Activated CD4-positive, alpha-beta T cell treated with anti-CD3 and anti-CD28 coated beads, Interleukin-2, amount 50 U/mL, for 48 hours (primary cell): ENCODE data around the gene VNN1.
A peak's percentile ranks its signal among the peaks of the same experiment; 100 is the strongest.

Source experiments
- DNase-seq, 2 experiments: peaks; one replicate each; pipeline ENCODE4 v3.0.0-alpha.2; 2020

Gene VNN1

DNA sequence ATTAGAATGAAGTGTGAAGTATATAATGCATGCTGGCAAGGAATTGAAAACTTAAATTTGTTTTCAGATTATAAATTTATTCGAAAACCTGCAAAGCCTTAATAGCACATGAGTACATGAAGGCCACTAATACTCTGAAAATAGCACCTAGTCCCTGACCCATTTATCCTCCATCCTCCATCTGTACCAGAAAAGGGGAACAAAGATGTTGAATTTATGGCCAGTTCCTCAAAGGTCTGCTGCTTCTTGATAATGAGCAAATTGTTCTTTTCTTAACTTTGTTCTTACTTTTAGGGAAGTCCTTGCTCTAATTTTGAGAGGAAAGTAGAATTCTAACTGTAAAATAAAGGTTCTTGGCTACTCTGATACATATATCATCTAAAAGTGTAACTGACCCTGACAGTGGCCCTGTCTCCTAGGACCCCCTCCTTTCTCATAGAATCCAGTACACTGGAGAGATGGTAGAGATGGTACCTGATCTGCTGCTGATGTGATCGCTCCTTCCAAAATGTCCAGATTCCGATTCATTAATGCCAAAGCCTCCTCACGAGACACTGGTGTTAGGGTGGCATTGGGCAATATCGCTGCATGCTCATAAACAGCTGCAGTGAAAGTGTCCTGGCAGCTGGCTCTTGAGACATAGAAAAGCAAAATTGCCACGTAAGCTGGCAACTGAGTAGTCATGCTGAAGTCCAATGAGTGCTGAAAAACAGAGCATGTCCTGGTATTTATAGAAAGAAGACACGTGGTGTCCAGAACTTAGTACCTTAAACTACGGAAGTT, at the start of gene VNN1:
Gene VNN1 (minus strand): TSS at position 704 of the 783 bp plus-strand sequence. CDS start 20 bp downstream, at position 684.
- no peak for DNase-seq

DNA sequence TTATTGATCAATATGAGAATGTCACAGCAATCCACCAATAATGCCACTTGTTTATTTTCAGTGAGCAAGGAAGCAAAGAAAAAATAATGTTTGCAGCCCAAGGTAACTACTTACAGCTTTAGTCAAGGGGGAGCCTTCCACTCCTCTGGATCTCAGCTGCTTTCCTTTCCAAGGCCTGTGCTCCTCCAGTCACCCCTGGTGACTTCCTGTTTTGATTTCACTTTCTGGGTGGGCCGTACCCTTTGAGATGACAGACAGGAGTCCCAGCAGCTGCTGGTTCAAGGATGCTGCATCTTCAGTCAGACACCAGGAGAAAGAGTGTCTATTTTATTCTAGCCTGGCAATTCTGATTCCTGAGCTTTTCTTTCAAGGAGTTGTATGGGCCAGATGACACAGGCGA, 49.4 kb upstream of the VNN1 start:
- DNase-seq = peak; percentile 12 to 35

DNA sequence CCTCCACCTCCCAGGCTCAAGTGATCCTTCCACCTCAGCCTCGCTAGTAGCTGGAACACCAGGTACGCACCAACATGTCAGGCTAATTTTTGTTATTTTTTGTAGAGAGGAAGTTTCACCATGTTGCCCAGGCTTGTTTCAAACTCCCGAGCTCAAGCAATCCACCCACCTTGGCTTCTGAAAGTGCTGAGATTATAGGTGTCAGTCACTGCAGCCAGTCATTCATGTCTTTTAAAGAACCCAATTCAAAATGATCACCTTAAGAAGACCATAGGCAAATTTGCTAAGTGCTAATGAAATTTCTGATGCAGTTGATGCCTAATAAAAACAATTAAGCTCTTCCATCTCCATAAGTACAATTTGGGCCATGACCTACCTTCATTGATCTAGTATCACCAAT, 46.4 kb upstream of the VNN1 start:
- no peak for DNase-seq

- DNase-seq = no peak
Observed at GRCh38 chr6:132758689-132759088, 44.8 kb upstream of the VNN1 start.

GRCh38 chr6:132752255-132752654, 38.4 kb upstream of the VNN1 start:
- no peak for DNase-seq

- DNase-seq = no peak
Observed at GRCh38 chr6:132751828-132752227, 38.0 kb upstream of the VNN1 start.

DNA sequence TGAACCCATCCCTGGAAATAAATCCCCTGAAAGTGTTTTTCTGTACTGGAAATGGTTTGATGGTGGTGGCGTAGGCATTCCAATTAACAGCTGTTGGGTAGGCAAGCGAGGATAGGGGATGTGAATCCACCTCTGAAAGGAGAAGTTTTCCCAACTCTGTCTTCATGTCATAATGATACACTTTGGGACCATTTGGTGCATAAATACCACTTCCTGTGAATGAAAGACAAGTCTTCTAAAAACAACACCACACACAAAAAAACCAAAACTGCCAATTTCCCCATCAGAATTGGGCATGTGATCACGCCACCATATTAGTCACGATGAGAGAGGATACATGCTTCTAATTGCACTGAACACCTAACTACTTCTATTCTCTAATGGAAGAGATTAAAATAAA, 37.5 kb upstream of the VNN1 start:
- DNase-seq = no peak

DNA sequence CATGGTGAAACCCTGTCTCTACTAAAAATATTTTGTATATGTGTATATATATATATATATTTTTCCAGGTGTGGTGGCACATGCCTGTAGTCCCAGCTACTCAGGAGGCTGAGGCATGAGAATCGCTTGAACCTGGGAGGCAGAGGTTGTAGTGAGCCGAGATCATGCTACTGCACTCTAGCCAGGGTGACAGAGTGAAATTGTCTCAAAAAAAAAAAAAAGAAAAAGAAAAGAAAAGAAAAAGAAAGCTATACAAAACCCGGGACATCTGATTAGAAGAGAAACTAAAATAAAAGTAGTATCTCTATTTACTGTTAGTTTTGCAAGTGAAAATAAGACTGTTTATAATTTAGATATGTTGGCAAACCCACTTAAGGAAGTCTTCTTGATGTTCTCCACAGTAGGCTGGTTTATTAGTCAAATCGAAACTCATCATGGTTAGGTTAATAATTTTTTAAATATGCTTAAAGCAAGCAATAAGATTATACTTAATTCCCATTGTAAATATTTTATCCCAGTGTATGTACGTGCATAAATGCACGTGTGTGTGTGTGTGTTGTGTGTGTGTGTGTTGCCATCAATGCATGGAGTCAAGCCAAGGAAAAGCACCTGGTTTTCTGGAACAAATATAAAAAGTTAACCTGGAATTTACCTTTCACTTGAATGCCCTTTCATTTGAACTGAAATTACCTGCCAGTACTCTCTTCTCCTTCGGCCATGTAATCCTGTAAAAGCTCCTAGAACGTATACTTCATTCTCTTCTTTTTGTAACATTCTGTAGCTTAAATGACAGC, 36.8 kb upstream of the VNN1 start:
- DNase-seq = no peak

- no peak for DNase-seq
Observed at GRCh38 chr6:132749111-132749510, 35.3 kb upstream of the VNN1 start.

DNA sequence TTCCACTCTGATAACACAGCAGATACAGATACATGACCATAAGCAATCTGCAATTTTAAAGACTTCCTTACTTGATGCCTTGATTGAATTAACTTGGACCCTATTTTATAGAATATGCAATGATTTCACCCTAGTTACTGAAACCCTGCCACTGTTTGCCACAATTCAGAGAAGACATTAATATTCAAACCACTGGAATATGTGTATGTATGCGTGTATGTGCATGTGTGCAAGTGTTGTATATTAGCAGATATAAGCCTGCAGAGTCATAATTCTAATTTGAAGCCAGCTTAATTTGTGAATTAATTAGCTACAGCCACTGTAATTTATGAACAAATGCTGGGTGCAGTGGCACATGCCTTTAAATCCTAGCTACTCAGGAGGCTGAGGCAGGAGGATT, 34.6 kb upstream of the VNN1 start:
- DNase-seq = no peak

DNA sequence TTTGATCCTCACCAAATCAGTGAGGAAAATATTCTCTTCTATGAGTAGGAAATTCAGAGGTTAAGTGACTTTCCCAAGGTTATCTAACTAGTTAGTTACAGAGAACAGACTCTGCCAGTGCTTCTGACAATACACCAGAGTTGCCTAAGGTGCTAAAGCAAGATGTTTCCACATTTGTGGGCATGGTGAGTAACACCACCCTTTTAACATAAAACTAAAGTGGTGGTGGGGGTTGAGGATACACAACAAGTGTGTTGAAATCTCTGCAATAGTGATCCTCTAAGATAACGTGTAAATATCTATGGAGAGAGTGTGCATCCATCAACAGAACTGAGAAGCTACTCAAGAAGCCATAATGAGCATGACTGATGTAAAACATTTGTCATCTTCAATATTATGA, 32.2 kb upstream of the VNN1 start:
- DNase-seq = no peak

DNA sequence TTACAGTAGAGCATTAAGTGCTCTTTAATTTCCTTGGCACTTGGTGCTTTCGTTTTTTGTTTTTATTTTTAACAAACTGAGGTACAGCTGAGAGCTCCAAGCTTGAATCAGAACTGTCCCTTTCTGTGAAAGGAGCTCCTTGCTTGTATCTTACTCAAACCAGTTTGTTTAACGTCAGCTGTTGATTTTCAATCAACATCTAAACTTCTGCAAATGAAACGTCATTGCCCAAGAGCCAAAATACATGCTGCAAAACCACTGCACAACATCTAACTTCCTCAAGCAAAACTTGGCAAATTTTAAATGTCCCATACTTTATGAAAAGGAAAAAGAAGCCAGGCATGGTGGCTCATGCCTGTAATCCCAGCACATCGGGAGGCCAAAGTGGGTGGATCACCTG, 28.6 kb upstream of the VNN1 start:
- DNase-seq = no peak

DNA sequence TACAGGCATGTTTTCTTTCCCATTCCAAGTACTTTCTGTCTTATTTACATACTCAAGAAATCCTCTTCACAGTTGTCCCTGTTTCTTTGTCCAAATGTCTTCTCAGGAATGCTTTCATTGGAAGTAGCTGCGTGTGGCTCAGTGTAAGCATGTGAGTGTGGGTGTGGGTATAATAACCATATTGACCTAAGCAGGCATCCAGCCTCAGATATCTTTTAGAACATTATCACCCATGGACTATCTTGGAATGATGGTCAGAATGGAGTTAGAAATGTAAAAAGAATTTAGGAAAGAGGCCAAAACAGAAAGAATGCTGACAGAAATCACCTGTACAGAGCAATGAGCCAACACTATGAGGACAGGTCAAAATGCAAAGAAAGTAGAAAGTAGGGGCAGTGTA, 27.4 kb upstream of the VNN1 start:
- no peak for DNase-seq

GRCh38 chr6:132736239-132736638, 22.4 kb upstream of the VNN1 start:
- DNase-seq = no peak

DNA sequence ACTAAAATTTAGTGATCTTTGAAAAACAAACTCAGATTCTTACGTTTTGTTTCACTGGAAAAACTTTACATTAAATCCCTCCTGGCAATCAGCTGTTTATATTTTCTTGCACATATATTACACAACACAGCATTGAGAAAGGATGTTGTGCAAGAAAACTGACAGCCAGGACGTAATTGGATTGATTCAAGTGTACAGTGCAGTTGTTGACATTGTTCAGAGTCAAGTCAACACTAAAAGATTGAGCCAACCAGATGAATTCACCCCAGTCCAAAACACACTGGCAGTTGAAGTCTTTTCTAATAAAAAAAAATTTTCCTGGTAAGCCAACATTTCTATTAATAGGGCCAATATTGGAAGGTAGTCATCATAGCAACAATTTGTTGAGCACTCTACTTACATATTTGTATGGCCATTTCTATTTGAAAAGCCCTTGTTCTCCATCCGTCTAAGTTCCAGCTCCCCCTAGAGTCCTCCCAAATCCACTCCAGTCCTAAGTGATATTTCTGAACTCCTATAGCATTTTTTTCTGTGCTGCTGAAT, 20.9 kb upstream of the VNN1 start:
- no peak for DNase-seq

DNA sequence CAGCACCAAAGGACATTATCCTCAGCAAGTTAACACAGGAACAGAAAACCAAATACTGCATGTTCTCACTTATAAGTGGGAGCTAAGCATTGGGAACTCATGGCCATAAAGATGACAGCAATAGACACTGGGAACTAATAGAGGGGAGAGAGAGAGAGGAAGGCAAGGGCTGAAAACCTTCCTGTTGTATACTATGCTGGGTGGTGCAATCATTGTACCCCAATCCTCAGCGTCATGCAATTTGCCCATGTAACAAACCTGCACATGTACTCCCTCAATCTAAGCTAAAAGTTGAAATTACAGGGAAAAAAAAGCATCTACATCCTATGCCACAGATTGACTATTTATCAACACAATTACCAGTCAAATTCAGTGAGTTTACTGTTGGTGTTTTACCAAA, 20.0 kb upstream of the VNN1 start:
- DNase-seq = no peak

DNA sequence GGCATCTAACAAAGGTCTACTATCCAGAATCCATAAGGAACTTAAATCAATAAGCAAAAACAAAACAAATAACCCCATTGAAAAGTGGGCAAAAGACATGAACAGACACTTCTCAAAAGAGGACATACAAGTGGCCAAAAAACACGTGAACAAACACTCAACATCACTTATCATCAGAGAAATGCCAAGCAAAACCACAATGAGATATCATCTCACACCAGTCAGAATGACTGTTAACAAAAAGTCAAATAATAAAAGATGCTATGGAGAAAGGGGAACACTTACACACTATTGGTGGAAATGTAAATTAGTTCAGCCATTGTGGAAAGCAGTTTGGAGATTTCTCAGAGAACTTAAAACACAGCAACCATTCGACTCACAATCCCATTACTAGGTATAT, 19.4 kb upstream of the VNN1 start:
- DNase-seq = no peak

- no peak for DNase-seq
Observed at GRCh38 chr6:132731086-132731485, 17.2 kb upstream of the VNN1 start.

GRCh38 chr6:132730560-132730959, 16.7 kb upstream of the VNN1 start:
- no peak for DNase-seq

DNA sequence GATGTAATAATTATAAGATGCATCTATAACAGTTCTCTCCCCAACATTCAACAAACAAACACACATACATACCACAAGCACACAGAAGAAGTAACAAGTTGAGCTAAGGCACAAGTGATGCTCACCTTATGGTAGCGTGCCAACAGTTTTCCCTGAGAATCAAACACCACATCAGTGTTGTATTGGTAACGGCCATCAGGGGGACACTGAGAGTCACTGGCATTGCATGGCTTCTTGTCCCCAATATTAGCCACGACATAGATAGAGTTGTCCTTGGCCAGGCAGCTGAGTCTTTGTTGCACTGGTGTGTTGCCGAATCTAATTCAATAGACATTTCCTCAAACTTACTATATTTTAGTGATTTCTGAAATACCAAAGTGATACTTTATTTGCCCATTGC, 14.8 kb upstream of the VNN1 start:
- DNase-seq = no peak

DNA sequence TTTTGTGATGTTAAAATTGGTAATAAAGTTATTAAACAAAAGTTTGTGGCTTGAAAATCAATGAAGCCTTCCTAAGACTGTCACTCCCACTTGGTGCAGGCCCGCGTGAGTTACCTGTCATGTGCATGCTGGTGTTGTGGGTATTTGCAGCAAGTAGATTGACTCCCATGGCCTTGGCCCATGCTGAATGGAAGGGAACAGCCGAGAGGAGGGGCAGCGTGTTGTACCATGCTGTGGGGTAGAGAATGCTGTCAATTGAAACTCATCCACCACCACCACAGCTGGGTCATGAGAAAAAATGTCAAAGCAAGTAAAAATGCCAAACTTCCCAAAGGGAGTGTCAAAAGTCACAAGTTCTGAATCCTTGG, 12.7 kb upstream of the VNN1 start:
- no peak for DNase-seq

GRCh38 chr6:132725947-132726607, 12.2 kb upstream of the VNN1 start:
- no peak for DNase-seq

DNA sequence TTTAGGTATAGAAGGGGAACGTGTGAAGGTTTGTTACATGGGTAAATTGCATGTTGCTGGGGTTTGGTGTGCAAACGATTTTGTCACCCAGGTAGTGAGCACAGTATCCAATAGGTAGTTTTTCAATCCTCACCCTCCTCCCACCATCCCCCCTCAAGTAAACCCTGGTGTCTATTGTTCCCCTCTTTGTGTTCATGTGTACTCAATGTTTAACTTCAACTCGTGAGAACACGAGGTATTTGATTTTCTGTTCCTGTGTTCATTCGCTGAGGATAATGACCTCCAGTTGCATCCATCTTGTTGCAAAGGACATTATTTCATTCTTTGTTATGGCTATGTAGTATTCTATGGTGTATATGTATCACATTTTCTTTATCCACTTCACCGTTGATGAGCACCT, 11.6 kb upstream of the VNN1 start:
- DNase-seq = no peak
